T follicular helper cell (primary cell): Measurements from ENCODE around the gene HS6ST1.

Source experiments
- DNase-seq: peaks from one replicate; pipeline ENCODE4 v3.0.0-alpha.2; 2020; ENCODE audit warnings: low read depth

HS6ST1 gene

GRCh38 chr2:128237911-128238697 is 80.6 kb downstream of the HS6ST1 start:
- no peak for DNase-seq

GRCh38 chr2:128237081-128237534 is 81.6 kb downstream of the HS6ST1 start:
- no peak for DNase-seq

GRCh38 chr2:128236491-128237035 is 82.1 kb downstream of the HS6ST1 start:
- DNase-seq: no peak

GRCh38 chr2:128235581-128235980 is 83.1 kb downstream of the HS6ST1 start:
- DNase-seq: no peak

- DNase-seq: no peak
These were observed 84.1 kb downstream of the HS6ST1 start for GRCh38 chr2:128234613-128235012.

GRCh38 chr2:128233790-128234395 is 84.8 kb downstream of the HS6ST1 start:
- no peak for DNase-seq

GRCh38 chr2:128232965-128233789 is 85.5 kb downstream of the HS6ST1 start:
- peak; percentile 62 for DNase-seq

- no peak for DNase-seq
These were observed 89.8 kb downstream of the HS6ST1 start for GRCh38 chr2:128228894-128229293.

- no peak for DNase-seq
These were observed 90.8 kb downstream of the HS6ST1 start for GRCh38 chr2:128227862-128228261.

- DNase-seq: no peak
These were observed 98.8 kb downstream of the HS6ST1 start for GRCh38 chr2:128219891-128220290.

GRCh38 chr2:128217671-128218070 is 101.0 kb downstream of the HS6ST1 start:
- no peak for DNase-seq

GRCh38 chr2:128215897-128216642 is 102.6 kb downstream of the HS6ST1 start:
- no peak for DNase-seq
